NCI-H1930 (cell line): Measurements from ENCODE around the gene GRAMD4.

Source experiments
- DNase-seq, 2 experiments: peaks; one replicate each; lab custom pipeline; 2025; lab: John Stamatoyannopoulos, UW

The GRAMD4 gene

DNA sequence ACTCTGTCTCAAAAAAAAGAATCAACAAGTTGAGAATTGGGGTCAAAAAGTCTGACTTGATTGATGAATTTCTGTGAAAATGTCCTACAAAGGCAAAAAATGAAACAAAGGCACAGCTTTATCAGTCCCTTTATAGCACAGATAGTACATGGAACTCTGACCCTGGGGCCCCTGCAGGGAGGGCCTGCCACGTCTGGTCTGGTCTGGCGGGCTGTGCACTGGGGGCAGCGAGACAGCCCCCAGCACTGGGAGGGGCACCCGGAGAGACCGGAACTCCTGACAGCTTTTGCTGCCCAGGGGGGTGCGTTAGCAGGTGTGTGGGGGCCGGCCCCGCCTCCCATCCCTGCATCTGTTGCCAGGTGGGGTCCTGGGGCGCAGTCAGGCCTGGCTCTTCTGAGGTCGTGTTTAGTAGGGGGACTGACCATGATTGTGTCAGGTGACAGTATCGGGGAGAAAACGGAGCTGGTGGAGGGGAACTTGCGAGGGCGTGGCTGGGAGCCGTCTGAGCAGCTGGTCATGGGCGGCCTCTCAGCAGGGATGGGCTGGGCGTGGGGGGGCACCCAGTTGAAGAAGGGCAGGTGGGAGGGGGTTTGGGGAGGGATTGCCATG is 51.7 kb downstream of the GRAMD4 start:
- no peak for DNase-seq

- no peak for DNase-seq
These were observed 52.5 kb downstream of the GRAMD4 start for GRCh38 chr22:46672731-46673130.

DNA sequence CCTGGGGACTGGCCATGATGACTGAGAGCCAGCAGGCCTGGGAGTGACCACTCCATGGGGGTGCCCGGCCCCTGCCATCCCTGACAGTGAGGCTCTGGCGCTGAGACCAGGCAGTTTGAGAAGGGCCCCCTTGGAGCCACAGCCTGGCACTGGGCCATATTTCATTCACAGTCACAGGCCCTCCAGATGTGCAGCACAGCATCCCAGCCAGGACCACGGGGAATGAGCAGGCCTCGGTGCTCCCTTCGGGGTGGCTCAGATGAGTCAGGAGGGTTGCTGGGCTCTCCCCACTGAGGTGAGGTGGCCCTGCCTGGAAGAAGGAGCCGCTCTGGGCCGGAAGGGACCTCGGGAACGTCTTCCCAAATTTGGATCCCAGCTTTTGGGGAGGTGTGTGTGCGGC is 53.0 kb downstream of the GRAMD4 start:
- DNase-seq, result no peak

- DNase-seq, result no peak
These were observed 53.6 kb downstream of the GRAMD4 start for GRCh38 chr22:46673662-46674236.

- DNase-seq, result no peak
These were observed 54.2 kb downstream of the GRAMD4 start for GRCh38 chr22:46674367-46674781.

- no peak for DNase-seq
These were observed 54.7 kb downstream of the GRAMD4 start for GRCh38 chr22:46674906-46675305.

DNA sequence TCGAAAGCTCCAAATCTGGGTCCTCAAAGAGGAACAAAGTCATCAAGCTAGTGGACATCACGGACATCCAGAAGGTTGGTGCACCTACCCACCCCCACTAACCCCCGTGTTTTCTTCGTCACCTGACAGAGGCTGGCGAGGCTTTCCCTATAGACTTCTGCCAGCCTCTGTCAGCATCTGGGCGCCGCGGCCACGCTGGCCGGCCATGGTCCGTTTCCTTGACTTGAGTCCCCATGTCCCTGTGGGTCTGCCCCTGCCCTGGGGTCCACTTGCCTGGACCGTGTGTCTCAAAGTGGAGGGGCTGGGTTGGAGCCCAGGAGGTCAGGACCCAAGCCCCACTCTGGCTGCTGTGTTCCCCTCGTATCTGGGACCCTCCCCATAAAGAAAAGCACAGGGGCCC is 55.3 kb downstream of the GRAMD4 start:
- no peak for DNase-seq

- no peak for DNase-seq
These were observed 55.8 kb downstream of the GRAMD4 start for GRCh38 chr22:46675938-46676337.

- DNase-seq, result no peak
These were observed 56.3 kb downstream of the GRAMD4 start for GRCh38 chr22:46676479-46676878.

DNA sequence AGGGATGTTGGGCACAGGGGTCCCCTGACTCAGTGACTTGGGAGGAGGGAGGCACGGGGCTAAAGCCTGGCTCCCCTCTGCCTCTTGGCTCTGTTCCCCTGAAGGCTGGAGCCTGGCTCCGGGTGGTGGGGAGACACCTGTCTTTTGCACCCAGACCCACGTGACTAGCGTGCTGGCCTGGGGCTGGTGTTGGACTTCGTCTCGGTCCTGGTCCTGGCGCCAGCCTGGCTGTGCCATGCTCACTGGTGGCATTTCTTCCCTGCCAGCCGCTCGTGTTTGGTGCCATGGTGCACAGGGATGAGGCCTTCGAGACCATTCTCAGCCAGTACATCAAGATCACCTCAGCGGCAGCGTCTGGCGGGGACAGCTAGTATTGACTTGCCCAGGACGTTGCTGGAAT is 56.7 kb downstream of the GRAMD4 start:
- DNase-seq, result no peak

- DNase-seq, result no peak
These were observed 57.3 kb downstream of the GRAMD4 start for GRCh38 chr22:46677323-46678002.

- no peak for DNase-seq
These were observed 57.9 kb downstream of the GRAMD4 start for GRCh38 chr22:46678003-46678657.

- no peak for DNase-seq
These were observed 58.9 kb downstream of the GRAMD4 start for GRCh38 chr22:46678785-46679700.

DNA sequence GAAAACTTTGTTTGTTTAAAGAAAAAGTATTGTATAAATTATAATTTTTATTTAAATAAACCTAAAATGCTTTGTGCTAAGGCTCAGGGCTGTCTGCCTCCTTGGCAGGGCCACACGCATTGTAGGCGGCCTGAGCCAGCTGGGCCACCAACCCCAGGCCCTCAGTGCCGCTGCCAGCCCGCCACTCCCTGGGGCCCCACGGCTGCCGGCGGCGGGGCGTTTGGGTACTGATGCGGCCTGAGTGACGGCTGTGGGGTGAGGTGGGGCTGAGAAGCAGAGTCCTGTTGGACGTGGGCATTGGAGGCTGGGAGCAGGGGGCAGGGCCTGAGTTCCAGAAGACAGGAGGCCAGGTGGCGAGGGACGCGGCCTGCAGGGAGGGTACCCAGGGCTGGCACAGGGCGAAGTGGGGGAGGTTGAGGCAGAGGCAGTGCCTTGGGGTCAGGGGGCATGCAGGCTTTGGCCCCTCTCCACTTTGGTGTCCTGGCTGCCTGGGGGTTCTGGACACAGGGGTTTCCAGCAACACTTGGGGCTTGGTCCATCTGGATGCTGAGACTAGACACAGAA is 59.6 kb downstream of the GRAMD4 start:
- no peak for DNase-seq

DNA sequence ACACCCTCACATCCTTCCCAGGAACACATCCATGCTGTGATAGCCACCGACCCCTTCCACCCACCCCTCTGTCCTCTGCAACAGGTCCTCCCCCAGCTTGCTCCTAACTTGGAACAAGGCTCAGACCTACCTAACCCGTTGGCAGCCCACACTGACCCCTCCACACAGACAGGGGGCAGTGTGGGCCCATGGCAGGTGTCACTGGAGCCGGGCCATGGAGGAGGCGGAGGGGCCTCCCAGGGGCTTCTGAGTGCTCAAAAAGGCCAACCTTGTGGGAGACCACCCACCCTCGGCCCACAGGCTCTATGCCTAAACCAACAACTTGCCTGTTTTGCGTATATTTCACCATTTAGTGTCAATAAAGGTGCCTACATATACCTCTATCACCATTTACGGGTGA is 60.8 kb downstream of the GRAMD4 start:
- no peak for DNase-seq

- no peak for DNase-seq
These were observed 62.0 kb downstream of the GRAMD4 start for GRCh38 chr22:46682011-46682731.

DNA sequence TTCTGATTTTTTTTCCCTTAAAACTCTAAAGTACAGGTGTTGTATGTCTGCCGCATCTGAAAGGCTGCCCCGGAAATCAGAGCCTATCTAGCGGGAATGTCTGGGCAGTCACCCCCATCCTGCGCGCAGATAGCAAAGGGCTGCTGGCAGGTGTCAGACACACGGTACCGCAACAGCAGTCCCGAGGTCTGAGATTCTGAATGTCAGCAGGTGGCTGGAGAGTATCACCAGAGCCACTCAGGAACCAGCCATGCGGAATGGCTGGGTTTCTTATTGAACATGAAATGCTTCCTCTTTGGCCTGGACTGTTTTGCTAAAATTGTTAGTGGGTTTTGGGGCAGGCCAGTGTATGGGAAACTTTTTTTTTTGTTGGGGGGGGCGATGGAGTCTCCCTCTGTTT is 64.5 kb downstream of the GRAMD4 start:
- no peak for DNase-seq

- no peak for DNase-seq
These were observed 66.2 kb downstream of the GRAMD4 start for GRCh38 chr22:46686221-46687047.

DNA sequence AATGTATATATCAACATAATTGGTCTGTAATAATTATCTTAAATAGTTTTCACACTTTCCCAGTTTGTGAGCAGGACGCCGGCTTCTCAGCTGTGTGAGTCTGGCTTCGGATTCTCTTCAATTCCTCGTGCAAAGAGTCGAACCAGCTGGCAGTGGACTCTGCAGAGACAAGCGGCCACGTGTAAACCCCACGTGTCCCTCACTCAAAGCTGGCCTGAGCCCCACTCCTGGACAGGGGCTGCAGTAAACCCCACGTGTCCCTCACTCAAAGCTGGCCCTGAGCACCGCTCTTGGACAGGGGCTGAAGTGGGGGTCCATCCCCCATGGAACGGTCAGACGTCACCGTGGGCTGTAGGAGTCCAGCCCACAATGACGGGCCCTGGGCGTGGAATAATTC is 66.9 kb downstream of the GRAMD4 start:
- no peak for DNase-seq

GRCh38 chr22:46687460-46687859 is 67.3 kb downstream of the GRAMD4 start:
- DNase-seq, result no peak
